ENCODE results near the gene CTDSP1. TPM values are rescaled to one million over a fixed set of nuclear protein-coding genes. Genes with fewer than 3 reads are reported as not detected.

The CTDSP1 gene, protein sequence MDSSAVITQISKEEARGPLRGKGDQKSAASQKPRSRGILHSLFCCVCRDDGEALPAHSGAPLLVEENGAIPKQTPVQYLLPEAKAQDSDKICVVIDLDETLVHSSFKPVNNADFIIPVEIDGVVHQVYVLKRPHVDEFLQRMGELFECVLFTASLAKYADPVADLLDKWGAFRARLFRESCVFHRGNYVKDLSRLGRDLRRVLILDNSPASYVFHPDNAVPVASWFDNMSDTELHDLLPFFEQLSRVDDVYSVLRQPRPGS
- 49.0 and 65.5 TPM in 2 replicates for total RNA-seq

- DNase-seq (ENCODE audit: low read depth), result peak; percentile 63
- TF ChIP-seq CTCF (conservative IDR thresholded peaks at IDR 0.05; ENCODE audit: low read depth, low read length), result no peak
- peak within 1 kb of the TSS; percentile 72 for H3K4me3 ChIP-seq (ENCODE audit: low read depth, low read length)
These were observed at the start of gene CTDSP1 for GRCh38 chr2:218399391-218400166. Gene CTDSP1 (plus strand): TSS chr2:218399868. CDS start chr2:218400091, 223 bp downstream.

DNA sequence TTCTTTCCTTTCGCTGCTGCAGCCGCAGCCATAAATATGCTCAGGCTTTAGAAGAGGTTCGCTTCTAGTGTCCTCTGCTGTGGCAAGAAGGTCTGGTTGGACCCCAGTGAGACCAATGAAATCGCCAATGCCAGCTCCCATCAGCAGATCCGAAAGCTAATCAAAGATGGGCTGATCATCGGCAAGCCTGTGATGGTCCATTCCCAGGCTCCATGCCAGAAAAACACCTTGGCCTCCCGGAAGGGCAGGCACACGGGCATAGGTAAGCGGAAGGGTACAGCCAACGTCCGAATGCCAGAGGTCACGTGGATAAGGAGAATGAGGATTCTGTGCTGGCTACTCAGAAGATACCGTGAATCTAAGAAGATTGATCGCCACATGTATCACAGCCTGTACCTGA is 45.6 kb upstream of the CTDSP1 start:
- H3K4me3 ChIP-seq (ENCODE audit: low read depth, low read length), result no peak overlapping the region
- no peak for DNase-seq (ENCODE audit: low read depth)
- no peak for TF ChIP-seq CTCF (conservative IDR thresholded peaks at IDR 0.05; ENCODE audit: low read depth, low read length)

- H3K4me3 ChIP-seq (ENCODE audit: low read depth, low read length), result no peak overlapping the region
- no peak for TF ChIP-seq CTCF (conservative IDR thresholded peaks at IDR 0.05; ENCODE audit: low read depth, low read length)
- no peak for DNase-seq (ENCODE audit: low read depth)
These were observed 44.7 kb upstream of the CTDSP1 start for GRCh38 chr2:218354850-218355443.

DNA sequence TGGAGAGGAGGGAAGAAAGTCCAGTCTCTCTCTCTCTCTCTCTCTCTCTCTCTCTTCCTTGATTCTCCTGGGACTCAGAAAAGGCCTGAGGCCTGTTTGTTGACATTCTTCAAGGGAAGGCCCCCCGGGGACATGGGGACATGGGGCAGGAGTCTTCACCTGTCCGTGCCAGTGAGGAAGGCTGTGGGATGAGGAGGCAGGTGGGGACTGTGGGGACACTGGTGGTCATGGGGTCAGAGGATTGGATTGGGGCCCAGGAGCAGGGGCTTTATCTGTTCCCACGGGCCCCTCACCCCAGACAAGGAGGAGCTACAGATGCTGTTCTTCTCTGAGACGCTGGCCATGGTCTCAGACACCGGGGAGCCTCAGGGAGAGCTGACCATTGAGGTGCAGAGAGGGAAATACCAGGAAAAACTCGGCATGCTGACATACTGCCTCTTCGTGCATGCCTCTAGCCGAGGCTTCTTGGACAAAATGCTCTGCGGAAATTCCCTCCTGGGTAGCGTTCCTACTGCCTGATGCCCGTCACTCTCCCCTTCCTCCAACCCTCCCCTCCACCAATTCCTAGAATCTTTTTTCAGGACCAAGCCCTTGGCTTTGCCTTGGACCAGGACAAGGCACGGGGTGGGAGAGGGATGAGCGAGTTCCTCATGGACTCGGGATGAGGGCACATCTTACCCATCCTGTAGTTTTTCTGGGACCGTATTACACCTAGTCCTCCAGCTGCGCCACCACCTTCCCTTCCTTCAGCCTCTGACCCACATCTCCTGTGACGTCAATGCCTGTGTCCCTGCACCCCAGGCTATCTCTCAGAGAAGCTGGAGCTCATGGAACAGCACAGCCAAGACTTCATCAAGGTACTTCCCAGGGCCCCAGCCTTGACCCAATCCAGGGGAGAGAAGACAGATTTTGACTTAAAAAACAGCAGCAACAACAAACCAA is 42.2 kb upstream of the CTDSP1 start:
- DNase-seq (ENCODE audit: low read depth), result no peak
- peak overlapping the region; percentile 59 for H3K4me3 ChIP-seq (ENCODE audit: low read depth, low read length)
- no peak for TF ChIP-seq CTCF (conservative IDR thresholded peaks at IDR 0.05; ENCODE audit: low read depth, low read length)

GRCh38 chr2:218360453-218360852 is 39.2 kb upstream of the CTDSP1 start:
- no peak for DNase-seq (ENCODE audit: low read depth)
- no peak overlapping the region for H3K4me3 ChIP-seq (ENCODE audit: low read depth, low read length)
- no peak for TF ChIP-seq CTCF (conservative IDR thresholded peaks at IDR 0.05; ENCODE audit: low read depth, low read length)

GRCh38 chr2:218362606-218363005 is 37.1 kb upstream of the CTDSP1 start:
- no peak for TF ChIP-seq CTCF (conservative IDR thresholded peaks at IDR 0.05; ENCODE audit: low read depth, low read length)
- DNase-seq (ENCODE audit: low read depth), result no peak
- no peak overlapping the region for H3K4me3 ChIP-seq (ENCODE audit: low read depth, low read length)
